Breast epithelium (tissue), 3 donors: ENCODE results near the gene PRTFDC1.

Source experiments
- POLR2AphosphoS5 ChIP-seq, 3 donors: sonication (generic); formaldehyde crosslinking; IDR thresholded peaks; one replicate each; pipeline ENCODE4 v1.6.1; 2017; ENCODE audit warnings: antibody characterized with exemption in 3 of 3
- TF ChIP-seq, protein P1 (sequence below), 3 donors: fragments of 450-650 bp; IDR thresholded peaks; one replicate each; pipeline ENCODE4 v1.5.1; 2016 to 2017; ENCODE audit warnings: antibody characterized with exemption in 3 of 3, mild to moderate bottlenecking in 3 of 3, moderate library complexity in 3 of 3

DNA sequence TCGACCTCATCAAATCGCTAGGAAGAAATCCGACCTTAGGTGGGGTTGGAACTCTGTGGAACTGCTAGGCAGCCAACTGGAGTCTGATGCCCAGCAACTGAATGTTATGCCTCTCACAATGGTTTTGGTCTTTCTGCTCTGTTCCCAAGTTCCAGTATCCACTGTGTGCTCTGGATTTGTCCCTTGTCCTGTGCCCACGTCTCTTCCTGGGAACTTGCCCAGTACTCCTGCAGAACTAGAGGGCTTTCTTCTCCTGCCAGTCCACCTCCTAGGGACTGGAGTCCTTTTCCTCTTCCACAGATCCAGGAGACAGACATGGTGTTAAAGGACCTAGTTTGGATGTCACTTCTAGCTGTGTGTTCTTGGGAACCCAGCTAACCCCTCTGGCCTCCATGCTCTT, 26.6 kb downstream of the PRTFDC1 start:
- no peak for TF ChIP-seq POLR2AphosphoS5 (IDR thresholded peaks at IDR 0.05)
- TF ChIP-seq, protein P1, sequence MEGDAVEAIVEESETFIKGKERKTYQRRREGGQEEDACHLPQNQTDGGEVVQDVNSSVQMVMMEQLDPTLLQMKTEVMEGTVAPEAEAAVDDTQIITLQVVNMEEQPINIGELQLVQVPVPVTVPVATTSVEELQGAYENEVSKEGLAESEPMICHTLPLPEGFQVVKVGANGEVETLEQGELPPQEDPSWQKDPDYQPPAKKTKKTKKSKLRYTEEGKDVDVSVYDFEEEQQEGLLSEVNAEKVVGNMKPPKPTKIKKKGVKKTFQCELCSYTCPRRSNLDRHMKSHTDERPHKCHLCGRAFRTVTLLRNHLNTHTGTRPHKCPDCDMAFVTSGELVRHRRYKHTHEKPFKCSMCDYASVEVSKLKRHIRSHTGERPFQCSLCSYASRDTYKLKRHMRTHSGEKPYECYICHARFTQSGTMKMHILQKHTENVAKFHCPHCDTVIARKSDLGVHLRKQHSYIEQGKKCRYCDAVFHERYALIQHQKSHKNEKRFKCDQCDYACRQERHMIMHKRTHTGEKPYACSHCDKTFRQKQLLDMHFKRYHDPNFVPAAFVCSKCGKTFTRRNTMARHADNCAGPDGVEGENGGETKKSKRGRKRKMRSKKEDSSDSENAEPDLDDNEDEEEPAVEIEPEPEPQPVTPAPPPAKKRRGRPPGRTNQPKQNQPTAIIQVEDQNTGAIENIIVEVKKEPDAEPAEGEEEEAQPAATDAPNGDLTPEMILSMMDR (IDR thresholded peaks at IDR 0.05), result no peak
